Activated T-cell treated with anti-CD3 and anti-CD28 coated beads for 48 hours (primary cell): ENCODE results near the gene CLASP2.
"Not testable (repeated sequence)": the region's sequence is repeated elsewhere in the genome, so short reads cannot be mapped to it uniquely, and the experiment has no call there.

Experiments used
- DNase-seq: peaks from one replicate; pipeline ENCODE4 v3.0.0-alpha.2; 2020; ENCODE audit warnings: low read depth

The CLASP2 gene

DNA sequence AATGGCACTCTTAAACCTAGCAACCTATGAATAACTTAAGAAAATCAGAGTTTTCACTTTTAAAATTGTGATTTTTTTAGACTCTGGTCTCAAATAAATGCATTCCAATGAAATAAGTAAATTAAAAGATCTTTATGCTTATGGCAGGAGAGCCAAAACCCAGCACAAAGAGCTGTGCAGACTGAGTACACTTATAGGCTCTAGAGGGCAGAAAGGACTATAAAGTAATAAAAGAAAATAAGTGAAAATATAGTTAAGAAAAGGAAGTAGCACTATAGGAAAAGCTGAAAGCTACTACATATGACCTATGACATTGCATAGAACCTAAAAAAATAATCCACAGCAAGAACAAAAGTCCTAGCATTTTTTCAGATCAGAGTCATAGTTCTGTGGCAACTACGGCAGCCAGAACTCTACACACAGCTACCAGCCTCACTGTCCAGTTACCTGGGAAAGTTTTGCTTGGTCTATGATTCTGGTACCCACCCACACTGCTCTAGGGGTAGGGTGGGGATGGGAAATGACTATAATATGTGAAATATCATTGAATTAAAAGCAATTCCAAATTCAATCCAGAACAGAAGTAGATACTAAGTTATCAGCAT, 30.5 kb downstream of the CLASP2 start:
- DNase-seq: no peak

DNA sequence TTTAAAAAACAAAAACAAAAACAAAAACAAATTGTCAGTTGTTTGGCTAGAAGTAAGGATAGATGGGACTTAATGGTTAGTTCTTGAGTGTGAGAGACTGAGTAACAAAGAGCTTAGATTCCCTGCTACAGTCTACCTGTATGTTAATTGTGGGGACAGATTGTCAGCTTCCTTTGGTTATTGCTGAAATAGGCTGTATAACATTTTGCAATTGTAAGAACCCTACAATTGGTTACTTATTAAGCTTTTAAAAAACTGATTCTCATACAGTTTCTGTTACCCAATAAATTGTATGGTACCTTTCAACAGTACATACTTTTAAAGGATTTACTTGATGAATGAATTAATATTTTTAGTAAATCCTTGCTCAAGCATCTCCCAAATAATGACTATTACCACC, 35.3 kb downstream of the CLASP2 start:
- no peak for DNase-seq

DNA sequence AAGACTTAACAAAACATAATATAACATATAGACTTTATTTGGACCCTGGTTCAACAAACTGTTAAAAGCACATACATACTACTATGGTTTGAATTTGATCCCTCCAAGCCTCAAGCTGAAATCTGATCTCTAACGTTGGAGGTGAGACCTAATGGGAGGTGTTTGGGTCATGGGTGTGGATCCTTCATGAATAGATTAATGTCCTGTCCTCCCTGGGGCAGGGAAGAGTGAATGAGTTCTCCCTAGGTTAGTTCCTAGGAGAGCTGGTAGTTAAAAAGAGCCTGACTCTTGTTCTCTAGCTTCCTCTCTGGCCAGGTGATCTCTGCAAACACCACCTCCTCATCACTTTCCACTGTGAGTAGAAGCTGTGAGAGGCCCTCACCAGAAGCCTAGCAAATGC, 36.4 kb downstream of the CLASP2 start:
- no peak for DNase-seq

DNA sequence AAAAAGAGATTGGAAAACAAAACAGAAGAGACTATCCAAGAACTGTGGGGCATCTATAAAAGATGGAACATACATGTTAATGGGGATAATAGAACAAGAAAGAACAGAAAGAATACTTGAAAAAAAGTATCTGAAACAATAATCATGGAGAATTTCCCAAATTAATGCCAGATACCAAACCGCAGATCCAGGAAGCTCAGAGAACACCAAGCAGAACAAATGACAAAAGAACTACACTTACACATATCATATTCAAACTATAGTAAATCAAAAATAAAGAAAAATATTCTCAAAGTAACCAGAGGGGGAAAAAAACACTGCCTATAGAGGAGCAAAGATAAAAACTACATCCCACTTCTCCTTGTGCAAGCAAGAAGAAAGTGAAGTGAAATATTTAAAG, 40.0 kb downstream of the CLASP2 start:
- DNase-seq: no peak

DNA sequence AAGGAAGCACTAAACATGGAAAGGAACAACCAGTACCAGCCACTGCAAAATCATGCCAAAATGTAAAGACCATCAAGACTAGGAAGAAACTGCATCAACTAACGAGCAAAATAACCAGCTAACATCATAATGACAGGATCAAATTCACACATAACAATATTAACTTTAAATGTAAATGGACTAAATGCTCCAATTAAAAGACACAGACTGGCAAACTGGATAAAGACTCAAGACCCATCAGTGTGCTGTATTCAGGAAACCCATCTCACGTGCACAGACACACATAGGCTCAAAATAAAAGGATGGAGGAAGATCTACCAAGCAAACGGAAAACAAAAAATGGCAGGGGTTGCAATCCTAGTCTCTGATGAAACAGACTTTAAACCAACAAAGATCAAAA, 44.6 kb downstream of the CLASP2 start:
- DNase-seq: not testable (repeated sequence)

DNA sequence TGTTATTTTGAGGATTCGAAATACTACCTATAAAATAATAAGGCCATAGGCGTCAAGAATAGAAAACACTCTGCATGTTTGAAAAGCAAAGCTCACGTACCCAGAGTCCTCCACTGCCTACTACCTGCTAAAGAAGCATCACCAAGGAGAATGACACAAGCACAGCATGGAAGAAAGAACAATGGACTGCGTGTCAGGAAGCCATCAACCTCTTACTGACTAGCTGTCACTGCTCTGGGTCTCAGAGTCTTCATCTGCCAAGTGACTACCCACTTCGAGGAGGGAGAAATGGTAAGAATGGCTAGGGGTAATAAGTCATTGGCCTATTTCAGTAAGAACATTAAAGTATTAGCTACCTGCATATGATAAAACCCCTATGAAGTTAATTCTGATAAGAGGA, 49.4 kb downstream of the CLASP2 start:
- no peak for DNase-seq

DNA sequence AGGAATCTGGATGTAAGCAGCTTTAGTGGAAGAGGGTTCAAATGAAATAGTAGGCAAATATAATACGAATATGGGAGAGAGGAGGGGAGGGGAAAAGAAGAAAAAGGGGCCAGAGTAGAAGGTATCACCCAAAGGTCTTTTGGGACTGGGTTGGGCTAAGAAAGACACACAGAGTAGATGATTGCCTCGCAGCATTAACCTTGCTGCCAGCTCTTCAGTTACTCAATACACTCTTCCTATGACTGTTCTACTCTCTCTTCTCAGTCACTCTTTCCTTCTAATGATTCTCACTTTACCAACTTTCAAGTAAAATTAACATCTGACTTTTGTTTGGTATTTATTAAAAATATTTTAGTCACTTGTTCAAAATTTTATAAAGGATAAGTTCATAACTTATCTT, 52.8 kb downstream of the CLASP2 start:
- DNase-seq: no peak

DNA sequence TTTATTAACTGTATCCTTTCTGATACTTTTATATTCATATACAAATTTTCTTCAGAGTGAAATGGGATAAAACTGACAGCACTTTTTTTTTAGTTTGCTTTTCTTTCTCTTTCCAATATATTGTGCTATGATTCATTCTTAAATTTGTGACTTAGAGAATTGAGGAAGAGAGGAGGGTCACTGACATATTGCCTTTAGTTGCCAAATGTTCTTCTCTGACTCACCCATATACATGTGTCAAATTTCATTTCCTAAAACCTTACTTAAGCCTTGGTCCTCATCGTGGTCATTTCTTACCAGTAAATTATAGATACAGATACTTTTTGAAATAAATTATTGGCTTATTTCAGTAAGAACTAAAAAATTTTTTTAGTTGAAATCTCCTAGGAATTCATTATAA, 53.9 kb downstream of the CLASP2 start:
- no peak for DNase-seq

DNA sequence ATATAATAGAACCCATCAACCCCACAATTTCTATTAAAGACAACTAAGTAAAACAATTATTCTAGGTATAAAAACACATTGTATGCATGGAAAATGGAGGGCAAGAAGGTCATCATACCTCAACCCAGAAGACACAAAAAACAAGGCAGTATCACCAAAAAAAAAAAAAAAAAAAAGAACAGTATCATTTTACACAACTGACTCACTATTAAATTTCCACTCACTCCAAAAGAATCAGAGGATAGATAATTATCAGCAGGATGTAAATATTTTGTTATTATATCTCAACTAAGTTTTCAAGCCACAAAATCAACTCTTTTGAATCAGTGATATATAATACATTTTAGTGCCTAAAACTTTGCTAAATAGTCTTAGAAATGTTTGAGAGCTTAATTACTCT, 55.0 kb downstream of the CLASP2 start:
- no peak for DNase-seq

DNA sequence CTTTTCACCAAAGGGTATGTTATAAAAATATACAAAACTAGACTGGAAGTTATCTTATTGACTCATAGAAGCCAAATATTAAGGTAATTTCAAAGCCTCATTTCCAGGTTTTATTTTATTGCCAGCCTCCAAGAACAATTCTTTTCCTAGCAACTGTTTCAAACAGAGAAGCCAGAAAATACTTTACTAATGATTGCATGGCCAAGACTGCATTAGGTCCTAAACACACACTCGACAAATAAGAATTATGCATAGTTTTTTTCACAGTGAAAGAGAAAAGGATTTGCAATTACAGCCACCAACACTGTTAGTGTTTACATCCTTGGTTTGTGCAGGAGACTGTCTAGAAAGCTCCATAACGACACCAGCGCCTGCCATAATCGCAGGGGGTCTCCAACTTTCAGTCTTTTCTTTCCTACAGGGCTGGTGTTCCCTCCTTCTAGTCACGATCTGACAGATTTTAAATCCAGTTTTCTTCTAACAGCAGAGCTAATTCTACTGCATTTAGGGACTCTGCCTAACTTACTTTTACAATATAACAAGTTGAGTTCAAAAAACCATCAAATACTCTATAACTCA, 58.1 kb downstream of the CLASP2 start:
- no peak for DNase-seq

DNA sequence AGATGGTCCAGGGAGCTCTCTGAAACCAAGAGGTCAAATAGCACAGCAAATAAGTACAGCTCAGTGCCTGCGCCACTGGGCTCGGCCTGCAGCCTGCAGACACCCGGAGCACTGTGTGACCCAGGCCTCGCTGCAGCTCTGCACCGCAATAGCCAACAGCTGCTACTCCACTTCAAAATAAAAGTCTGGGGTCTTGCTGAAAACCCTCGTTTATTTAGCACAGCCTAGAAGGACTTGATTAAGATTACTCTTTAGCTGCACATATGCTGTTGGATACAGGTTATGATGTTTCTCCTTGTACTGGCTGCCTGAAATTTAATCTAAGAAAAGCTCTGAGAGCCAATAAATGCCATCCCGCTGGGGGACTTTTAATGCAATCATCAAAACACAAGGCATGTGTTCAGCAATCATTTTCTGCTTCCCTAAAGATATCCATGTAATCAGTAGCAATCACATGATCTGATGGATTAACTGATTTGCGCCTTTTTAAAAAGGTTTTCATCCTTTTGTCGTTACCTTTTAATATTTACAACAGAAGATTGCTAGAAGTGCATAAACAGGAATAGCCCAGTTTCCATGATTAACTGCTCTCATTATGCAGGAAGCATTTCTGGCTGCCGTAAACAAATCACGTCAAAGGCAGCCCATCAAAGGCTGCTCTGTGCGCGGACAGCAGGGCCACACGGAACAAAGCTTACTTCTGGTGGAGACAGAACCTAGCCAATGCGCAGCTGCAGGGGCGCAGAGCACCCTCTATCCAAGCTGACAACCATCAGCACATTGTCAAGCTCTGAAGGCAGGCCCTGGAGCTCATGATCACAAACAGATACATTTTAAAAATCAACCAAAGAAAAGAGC, 58.8 kb downstream of the CLASP2 start:
- no peak for DNase-seq

DNA sequence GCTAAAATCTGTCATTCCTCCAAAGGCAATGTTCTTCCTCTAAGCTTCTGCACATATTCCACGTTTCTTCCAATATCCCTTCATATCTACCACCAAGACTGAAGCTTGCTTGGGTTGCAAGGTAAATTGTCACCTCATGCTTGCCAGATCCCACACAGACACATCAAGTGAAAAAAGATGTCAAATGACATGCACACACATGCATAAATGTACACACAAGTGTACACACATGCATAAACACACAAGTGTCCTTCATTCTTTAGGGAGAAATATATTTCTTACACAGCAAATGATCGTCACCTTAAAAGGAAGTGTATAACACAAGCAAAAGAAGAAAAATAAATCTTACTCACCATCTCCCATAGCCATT, 59.4 kb downstream of the CLASP2 start:
- no peak for DNase-seq

DNA sequence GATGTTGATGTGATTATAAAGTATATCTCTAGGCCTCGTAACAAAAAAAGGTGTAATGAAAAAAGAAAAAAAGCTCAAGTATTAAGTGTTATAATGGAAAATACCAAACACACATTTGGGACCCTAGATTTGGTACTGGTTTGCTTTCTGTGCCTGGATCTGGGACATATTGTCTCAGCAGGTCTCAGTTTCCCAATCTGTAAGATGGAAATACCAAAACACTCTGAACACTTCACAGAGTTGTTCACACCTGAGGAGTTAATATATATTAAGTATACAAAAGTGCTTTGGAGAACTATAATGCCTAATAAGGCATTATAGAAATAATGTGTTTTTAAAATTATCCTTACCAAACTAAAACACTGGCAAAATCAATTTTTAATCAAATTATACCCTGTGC, 60.0 kb downstream of the CLASP2 start:
- no peak for DNase-seq

DNA sequence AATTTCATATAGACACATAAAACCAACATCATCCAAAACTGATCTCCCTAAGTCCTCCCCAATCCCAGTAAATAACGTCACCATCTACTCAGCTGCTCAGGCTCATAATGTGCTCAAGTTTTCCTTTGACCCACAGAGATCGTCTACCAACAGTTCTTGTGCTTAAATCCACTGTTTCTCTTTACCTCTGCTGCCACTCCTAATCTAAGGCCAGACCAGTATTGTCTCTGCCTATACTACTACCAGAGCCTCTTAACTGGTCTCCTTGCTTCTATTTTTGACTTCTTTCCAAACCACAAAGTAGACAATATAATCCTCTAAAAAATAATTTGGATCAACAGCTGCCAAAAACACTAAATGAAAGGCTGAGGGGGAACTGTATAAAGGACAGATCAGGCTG, 65.3 kb downstream of the CLASP2 start:
- no peak for DNase-seq

DNA sequence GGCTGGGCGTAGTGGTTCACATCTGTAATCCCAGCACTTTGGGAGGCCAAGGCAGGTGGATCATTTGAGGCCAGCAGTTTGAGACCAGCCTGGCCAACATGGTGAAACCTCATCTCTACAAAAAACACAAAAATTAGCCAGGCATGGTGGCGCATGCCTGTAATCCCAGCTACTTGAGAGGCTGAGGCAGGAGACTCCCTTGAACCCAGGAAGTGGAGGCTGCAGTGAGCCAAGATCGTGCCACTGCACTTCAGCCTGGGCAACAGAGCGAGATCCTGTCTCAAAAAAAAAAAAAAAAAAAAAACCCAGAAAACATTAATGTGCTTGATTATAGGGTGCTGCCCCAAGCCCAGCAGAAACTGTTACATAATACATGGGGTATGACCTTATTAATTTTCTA, 67.0 kb downstream of the CLASP2 start:
- not testable (repeated sequence) for DNase-seq

DNA sequence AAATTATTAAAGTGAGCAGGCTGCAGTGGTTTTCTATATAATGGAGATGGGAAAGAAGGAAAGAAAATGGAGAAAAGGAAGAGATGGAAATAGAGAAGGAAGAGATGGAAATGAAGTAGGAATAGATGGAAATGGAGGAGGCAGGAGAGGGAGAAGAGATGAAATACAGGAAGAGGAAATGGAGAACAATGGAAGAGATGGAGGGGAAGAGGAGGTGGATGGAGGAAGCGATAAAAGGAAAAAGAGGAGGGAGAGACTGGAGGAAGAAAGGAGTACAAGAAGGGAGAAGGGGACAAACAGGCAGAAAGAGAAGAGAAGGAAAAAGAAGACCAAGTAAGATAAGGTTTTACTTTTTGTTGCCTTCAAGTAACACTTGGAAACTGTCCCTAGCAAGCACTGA, 67.6 kb downstream of the CLASP2 start:
- no peak for DNase-seq

DNA sequence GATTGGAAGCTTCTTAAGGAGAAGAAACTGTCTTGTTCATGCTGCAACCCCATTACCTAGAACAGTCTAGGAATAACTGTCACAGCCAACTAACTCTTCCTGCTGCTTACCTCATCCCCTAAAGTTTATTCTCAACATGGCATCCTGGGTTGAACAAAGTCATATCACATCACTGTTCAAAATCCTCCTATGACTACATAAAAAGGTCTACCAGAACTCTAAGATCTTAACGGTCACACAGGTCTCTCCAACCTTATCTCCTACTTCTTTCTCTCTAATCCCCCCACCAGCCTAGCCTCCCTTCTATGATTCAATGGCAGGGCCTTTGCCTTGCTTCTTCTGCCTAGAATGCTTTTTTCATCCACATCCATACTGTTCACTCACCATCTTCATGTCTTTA, 69.3 kb downstream of the CLASP2 start:
- no peak for DNase-seq

DNA sequence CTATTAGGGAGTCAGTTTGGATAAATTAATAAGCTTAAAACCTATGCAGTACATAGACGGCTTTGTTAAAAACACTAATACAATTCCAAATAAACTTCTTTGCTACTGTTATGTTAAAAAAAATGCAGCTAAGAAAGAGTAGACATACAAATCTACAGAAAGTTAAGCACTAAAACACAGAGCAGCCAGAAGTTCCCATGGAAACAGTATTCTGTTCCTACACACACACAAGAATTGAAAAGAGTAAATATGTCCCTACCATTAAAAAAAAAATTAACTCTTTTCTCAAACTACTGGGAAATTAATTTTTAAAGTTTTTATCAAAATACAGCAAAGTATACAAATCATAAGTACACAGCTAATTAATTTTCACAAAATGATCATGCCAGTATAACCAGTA, 71.6 kb downstream of the CLASP2 start:
- no peak for DNase-seq

DNA sequence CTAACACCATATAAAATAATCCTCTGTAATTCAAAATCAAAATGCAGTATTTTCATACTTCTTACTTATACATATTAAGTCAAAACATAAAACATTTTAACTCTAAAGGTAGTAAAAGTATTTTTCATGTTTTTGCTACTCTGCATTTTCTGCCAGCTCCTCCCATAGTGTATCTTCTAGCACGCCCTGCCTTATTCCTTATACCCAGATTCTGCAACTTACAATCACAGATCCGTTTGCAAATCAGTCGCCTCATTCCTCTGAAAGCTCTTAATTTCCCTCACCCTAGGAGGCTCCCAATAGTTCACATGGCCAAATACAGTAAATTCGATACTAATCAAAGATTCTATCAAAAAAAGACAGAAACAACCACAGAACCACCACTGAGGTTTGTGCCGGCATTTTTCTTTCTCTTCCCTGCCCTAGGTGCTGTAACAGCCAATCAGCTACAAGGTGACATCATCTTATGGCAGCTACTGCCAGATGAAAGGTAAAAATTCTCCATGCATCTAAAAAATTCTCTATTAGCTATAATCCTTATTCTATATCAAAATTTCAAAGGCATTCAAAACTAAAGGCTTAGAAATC, 72.9 kb downstream of the CLASP2 start:
- DNase-seq: no peak

DNA sequence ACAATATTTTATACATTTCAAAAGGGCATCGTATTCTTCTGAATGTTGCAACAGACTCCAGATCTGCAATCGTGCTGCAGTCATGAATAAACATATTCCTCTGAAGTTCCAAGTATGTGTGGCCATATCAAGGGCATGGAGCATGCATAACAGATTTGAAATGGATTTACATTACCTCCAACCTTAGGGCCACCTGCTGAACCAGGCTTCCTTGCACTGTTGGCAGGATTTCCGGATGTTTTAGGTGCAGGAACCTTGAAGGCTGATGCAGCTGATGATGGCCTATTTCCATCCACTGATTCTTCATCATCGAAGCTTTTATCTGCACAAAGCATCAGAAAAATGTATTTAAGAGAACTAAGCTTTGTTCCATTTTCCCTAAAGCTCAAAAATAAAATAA, 73.5 kb downstream of the CLASP2 start:
- DNase-seq: no peak

DNA sequence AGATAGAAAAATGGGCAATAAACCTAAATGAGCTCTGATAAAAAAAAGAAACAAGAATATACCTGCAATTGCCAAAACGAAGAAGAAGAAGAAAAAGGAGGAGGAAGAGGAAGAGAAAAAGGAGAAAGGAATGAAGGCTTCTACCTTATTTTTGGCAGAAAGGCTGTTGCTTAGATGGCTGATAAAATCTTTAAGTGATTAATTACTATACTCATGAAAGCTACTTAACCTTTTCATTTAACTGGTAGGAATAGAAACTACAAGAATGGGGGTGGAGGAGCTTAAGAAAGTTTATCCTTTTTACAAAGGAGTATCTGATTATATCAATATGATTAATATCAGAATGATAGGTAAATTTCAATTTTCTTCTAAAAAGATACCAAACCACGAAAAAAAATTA, 75.2 kb downstream of the CLASP2 start:
- DNase-seq: no peak

DNA sequence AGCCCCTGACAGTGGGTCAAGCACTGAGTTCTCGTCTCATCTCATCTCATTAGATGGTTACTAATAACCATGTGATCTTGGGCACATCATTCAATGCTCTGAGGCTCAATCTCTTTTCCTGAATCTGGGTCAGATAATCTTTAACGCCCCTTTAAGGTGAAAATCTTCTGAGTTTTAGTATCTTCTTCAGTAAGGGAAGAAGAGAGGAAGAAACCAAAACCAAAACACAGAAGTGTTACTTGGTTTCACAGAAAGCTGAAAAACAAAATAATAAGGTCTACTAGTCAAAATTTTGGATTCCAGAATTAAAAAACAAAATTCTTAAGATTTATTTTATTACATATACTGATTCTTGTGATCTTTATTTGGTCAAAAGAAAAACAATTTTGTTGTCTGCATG, 78.2 kb downstream of the CLASP2 start:
- DNase-seq: no peak

DNA sequence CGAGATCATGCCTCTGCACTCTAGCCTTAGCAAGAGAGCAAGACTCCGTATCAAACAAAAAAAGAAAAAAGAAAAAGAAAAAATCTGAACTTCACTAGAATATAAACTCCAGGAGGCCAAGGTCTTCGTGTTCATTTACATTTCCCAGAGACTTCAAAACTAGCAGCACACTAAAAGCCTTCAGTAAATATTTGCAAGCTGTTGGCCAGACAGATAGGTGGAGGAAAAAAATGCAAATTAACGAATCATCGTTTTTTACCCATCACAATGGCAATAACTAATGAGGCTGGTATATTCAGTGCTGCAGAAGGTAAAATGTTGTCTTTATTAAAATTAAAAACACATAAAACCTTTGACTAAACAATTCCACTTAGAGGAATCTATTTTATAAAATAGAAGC, 80.6 kb downstream of the CLASP2 start:
- no peak for DNase-seq
